Measurements from ENCODE around the gene SPINT1. TPM values are rescaled to one million over a fixed set of nuclear protein-coding genes. Genes with fewer than 3 reads are reported as not detected.
A peak's percentile ranks its signal among the peaks of the same experiment; 100 is the strongest.

The SPINT1 gene
- total RNA-seq, 1 experiment from 2014 or later = 123 TPM

GRCh38 chr15:40831861-40832260, 12.0 kb upstream of the SPINT1 start:
- Histone ChIP-seq H4K20me1 (ENCODE audit: insufficient read depth) (no peaks in the 10 kb centered on the region), H3K27ac (ENCODE audit: low read depth, low read length) (no peak overlapping the region), H3K4me3 (replicated peaks in 1 of 2; ENCODE audit: low read depth in 1 of 2, low read length in 2 of 2) (no peak overlapping the region), H3K9ac (ENCODE audit: low read length) (no peak overlapping the region), H2AFZ (ENCODE audit: low read depth, low read length, poor library complexity, severe bottlenecking) (no peak overlapping the region), H3K27me3 (ENCODE audit: insufficient read depth, low read length) (no peaks in the 10 kb centered on the region), H3K9me2 (ENCODE audit: insufficient read depth) (no peaks in the 10 kb centered on the region), H3K36me3 (ENCODE audit: control insufficient read depth in 1 of 2, insufficient read depth in 2 of 2, low read length in 2 of 2) (no peaks in the 10 kb centered on the region), H3K4me2 (ENCODE audit: low read length) (no peak overlapping the region), H3K9me3 (ENCODE audit: control insufficient read depth in 1 of 2, insufficient read depth in 1 of 2, low read depth in 1 of 2, low read length in 2 of 2) (no peaks in the 10 kb centered on the region), H3K79me2 (ENCODE audit: insufficient read depth, low read length) (no peaks in the 10 kb centered on the region), H3K4me1 (ENCODE audit: control insufficient read depth in 1 of 2, insufficient read depth in 2 of 2, low read length in 2 of 2) (peaks cover 33 to 42% of the 10 kb centered on the region in 2 experiments)
- POLR2A ChIA-PET = no interaction called here
- TF ChIP-seq, protein P1, sequence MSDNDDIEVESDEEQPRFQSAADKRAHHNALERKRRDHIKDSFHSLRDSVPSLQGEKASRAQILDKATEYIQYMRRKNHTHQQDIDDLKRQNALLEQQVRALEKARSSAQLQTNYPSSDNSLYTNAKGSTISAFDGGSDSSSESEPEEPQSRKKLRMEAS (IDR thresholded peaks at IDR 0.05) = no peak
- TF ChIP-seq ZBTB33 (IDR thresholded peaks at IDR 0.05; ENCODE audit: extremely low read depth, insufficient replicate concordance, low read length) (no peak), SP1 (IDR thresholded peaks at IDR 0.05; ENCODE audit: low read depth) (no peak), EZH2phosphoT487 (IDR thresholded peaks at IDR 0.05; ENCODE audit: borderline replicate concordance) (no peak), EZH2 (IDR thresholded peaks at IDR 0.05) (no peak), POLR2A (IDR thresholded peaks at IDR 0.05; ENCODE audit: borderline replicate concordance, extremely low read depth, insufficient read depth, insufficient read length) (no peak)
- RAD21 ChIA-PET (ENCODE audit: low non-redundant PET in 1 of 2, low total read pairs in 2 of 2, uncharacterized antibody in 2 of 2, unreplicated experiment in 2 of 2) = no interaction called here
- no peak for ATAC-seq
- CTCF ChIA-PET = interaction anchor here (0.7 kb wide), 1 partner anchor 62 kb away, joined by 3 read pairs; the partner anchor contains the start of gene VPS18
- no peak for DNase-seq (ENCODE audit: low read depth, low spot score)
- intact Hi-C loops (cut with micrococcal nuclease) = no loop called here
- no TSS peak for BruUV-seq (replicated peaks)

DNA sequence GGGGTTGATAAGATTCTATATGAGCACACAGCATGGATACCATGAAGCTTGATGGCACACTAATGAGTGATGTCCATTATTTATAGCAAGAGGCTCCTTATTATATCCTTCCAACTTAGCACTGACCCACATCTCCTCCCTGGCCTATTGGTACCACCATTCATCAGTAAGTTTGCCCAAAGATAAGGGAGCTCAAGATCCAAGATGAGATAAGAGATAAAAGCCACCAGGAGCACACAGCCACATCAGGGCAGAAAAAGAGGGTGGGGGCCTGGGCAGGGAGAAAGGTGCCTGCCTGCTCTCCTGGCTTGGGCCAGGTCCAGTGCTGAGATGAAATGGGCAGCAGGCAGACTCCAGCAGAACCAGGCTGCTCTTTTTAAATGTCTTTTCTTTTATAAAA, 10.9 kb upstream of the SPINT1 start:
- Histone ChIP-seq H3K9me3 (ENCODE audit: control insufficient read depth in 1 of 2, insufficient read depth in 1 of 2, low read depth in 1 of 2, low read length in 2 of 2) (no peaks in the 10 kb centered on the region), H3K9me2 (ENCODE audit: insufficient read depth) (no peaks in the 10 kb centered on the region), H3K4me1 (ENCODE audit: control insufficient read depth in 1 of 2, insufficient read depth in 2 of 2, low read length in 2 of 2) (peaks cover 33 to 42% of the 10 kb centered on the region in 2 experiments), H3K27me3 (ENCODE audit: insufficient read depth, low read length) (no peaks in the 10 kb centered on the region), H2AFZ (ENCODE audit: low read depth, low read length, poor library complexity, severe bottlenecking) (no peak overlapping the region), H3K27ac (ENCODE audit: low read depth, low read length) (no peak overlapping the region), H3K9ac (ENCODE audit: low read length) (no peak overlapping the region), H4K20me1 (ENCODE audit: insufficient read depth) (no peaks in the 10 kb centered on the region), H3K4me2 (ENCODE audit: low read length) (peak overlapping the region; percentile 47), H3K79me2 (ENCODE audit: insufficient read depth, low read length) (no peaks in the 10 kb centered on the region), H3K36me3 (ENCODE audit: control insufficient read depth in 1 of 2, insufficient read depth in 2 of 2, low read length in 2 of 2) (no peaks in the 10 kb centered on the region), H3K4me3 (replicated peaks in 1 of 2; ENCODE audit: low read depth in 1 of 2, low read length in 2 of 2) (no peak overlapping the region)
- ATAC-seq = peak; percentile 32; the same call in 1 of the 2 replicates
- intact Hi-C loops (cut with micrococcal nuclease) = no loop called here
- no TSS peak for BruUV-seq (replicated peaks)
- RAD21 ChIA-PET (ENCODE audit: low non-redundant PET in 1 of 2, low total read pairs in 2 of 2, uncharacterized antibody in 2 of 2, unreplicated experiment in 2 of 2) = interaction anchor here (0.6 kb wide), 2 partner anchors 11 to 351 kb away, joined by 3 to 5 read pairs; partner anchors contain the start of gene SPINT1 (in 1 of the 2)
- POLR2A ChIA-PET = no interaction called here
- no peak for DNase-seq (ENCODE audit: low read depth, low spot score)
- CTCF ChIA-PET = interaction anchor here (0.7 to 1.3 kb wide), 3 partner anchors 26 to 61 kb away, joined by 3 to 4 read pairs (median 4); partner anchors contain the start of gene VPS18
- TF ChIP-seq EZH2 (IDR thresholded peaks at IDR 0.05) = no peak
- no peak for TF ChIP-seq CBX3 (IDR thresholded peaks at IDR 0.05; ENCODE audit: low read depth)
- no peak for TF ChIP-seq CEBPB (IDR thresholded peaks at IDR 0.05; ENCODE audit: low read depth)
- no peak for TF ChIP-seq SP1 (IDR thresholded peaks at IDR 0.05; ENCODE audit: low read depth)
- no peak for TF ChIP-seq FOSL1 (IDR thresholded peaks at IDR 0.05; ENCODE audit: low read depth)
- TF ChIP-seq, protein P1 (IDR thresholded peaks at IDR 0.05) = no peak
- TF ChIP-seq POLR2AphosphoS5 (IDR thresholded peaks at IDR 0.05; ENCODE audit: low read depth, low read length) = no peak
- TF ChIP-seq ZNF274 (IDR thresholded peaks at IDR 0.05; ENCODE audit: low read depth, low read length) = no peak
- no peak for TF ChIP-seq YY1 (IDR thresholded peaks at IDR 0.05; ENCODE audit: extremely low read depth, insufficient replicate concordance, low read depth, low read length)
- no peak for TF ChIP-seq EZH2phosphoT487 (IDR thresholded peaks at IDR 0.05; ENCODE audit: borderline replicate concordance)
- TF ChIP-seq, protein P2, sequence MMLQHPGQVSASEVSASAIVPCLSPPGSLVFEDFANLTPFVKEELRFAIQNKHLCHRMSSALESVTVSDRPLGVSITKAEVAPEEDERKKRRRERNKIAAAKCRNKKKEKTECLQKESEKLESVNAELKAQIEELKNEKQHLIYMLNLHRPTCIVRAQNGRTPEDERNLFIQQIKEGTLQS (IDR thresholded peaks at IDR 0.05) = no peak
- no peak for TF ChIP-seq EGR1 (IDR thresholded peaks at IDR 0.05; ENCODE audit: low read depth)
- TF ChIP-seq TCF7L2 (IDR thresholded peaks at IDR 0.05; ENCODE audit: borderline replicate concordance, extremely low read depth, insufficient read depth, insufficient read length) = no peak
- TF ChIP-seq SRF (IDR thresholded peaks at IDR 0.05; ENCODE audit: low read depth) = no peak
